Measurements from ENCODE around the gene MBOAT2.

GRCh38 chr2:8819948-8820347, 183.5 kb downstream of the MBOAT2 start:
- TF ChIP-seq CTCF (IDR thresholded peaks at IDR 0.05) (no peak), POLR2A (IDR thresholded peaks at IDR 0.05) (no peak)

Measured in body of pancreas (tissue), 4 donors.